HG02970 (cell line): ENCODE results near the gene SPRTN.

Source experiments
- ATAC-seq: cut with Tn5 transposase; IDR thresholded peaks from one replicate; pipeline ENCODE4 v1.9.1; 2021; ENCODE audit warnings: mild to moderate bottlenecking, moderate library complexity, moderate number of reproducible peaks; ENCODE audit not compliant: unreplicated experiment, low FRiP score

The SPRTN gene

GRCh38 chr1:231338270-231339128, at the start of gene SPRTN:
Gene SPRTN, plus strand, starts transcription at chr1:231338293. Its CDS starts 91 bp downstream, at chr1:231338384.
- peak; percentile 1 for ATAC-seq

- ATAC-seq, result no peak
Measured at GRCh38 chr1:231295938-231296337, 42.2 kb upstream of the SPRTN start.

- no peak for ATAC-seq
Measured at GRCh38 chr1:231301990-231302389, 36.1 kb upstream of the SPRTN start.

GRCh38 chr1:231310391-231310934, 27.6 kb upstream of the SPRTN start:
- no peak for ATAC-seq

- ATAC-seq, result no peak
Measured at GRCh38 chr1:231311720-231312431, 26.2 kb upstream of the SPRTN start.

GRCh38 chr1:231312432-231312788, 25.7 kb upstream of the SPRTN start:
- ATAC-seq, result no peak

- no peak for ATAC-seq
Measured at GRCh38 chr1:231313661-231314060, 24.4 kb upstream of the SPRTN start.

- ATAC-seq, result no peak
Measured at GRCh38 chr1:231315887-231316286, 22.2 kb upstream of the SPRTN start.

- ATAC-seq, result no peak
Measured at GRCh38 chr1:231317306-231318014, 20.6 kb upstream of the SPRTN start.

- ATAC-seq, result no peak
Measured at GRCh38 chr1:231318015-231318355, 20.1 kb upstream of the SPRTN start.

GRCh38 chr1:231318568-231318967, 19.5 kb upstream of the SPRTN start:
- ATAC-seq, result no peak

- ATAC-seq, result no peak
Measured at GRCh38 chr1:231319080-231319479, 19.0 kb upstream of the SPRTN start.

- ATAC-seq, result no peak
Measured at GRCh38 chr1:231322880-231323530, 15.1 kb upstream of the SPRTN start.

- no peak for ATAC-seq
Measured at GRCh38 chr1:231324660-231325059, 13.4 kb upstream of the SPRTN start.

GRCh38 chr1:231326248-231326647, 11.8 kb upstream of the SPRTN start:
- ATAC-seq, result no peak

- no peak for ATAC-seq
Measured at GRCh38 chr1:231327617-231328016, 10.5 kb upstream of the SPRTN start.

- no peak for ATAC-seq
Measured at GRCh38 chr1:231329483-231329882, 8.6 kb upstream of the SPRTN start.

GRCh38 chr1:231332761-231333160, 5.3 kb upstream of the SPRTN start:
- ATAC-seq, result no peak

- ATAC-seq, result no peak
Measured at GRCh38 chr1:231334079-231334666, 3.9 kb upstream of the SPRTN start.

- ATAC-seq, result no peak
Measured at GRCh38 chr1:231334952-231335351, 3.1 kb upstream of the SPRTN start.
